Liver (tissue), 3 donors: ENCODE data around the gene DCAF15.

Experiments
- EGR1 ChIP-seq, 2 donors: IDR thresholded peaks; 2 replicates each; pipeline ENCODE4 v1.6.1; 2016 to 2018; ENCODE audit warnings: antibody characterized with exemption in 2 of 2, low read depth in 2 of 2
- HNF4A ChIP-seq, 2 donors: conservative IDR thresholded peaks; 2 replicates each; pipeline ENCODE4 v1.6.1; 2016; ENCODE audit warnings: antibody characterized with exemption in 2 of 2, mild to moderate bottlenecking in 2 of 2
- JUND ChIP-seq, 2 donors: IDR thresholded peaks; 2 replicates each; pipeline ENCODE4 v1.6.1; 2016; ENCODE audit warnings: antibody characterized with exemption in 2 of 2
- RAD21 ChIP-seq, 2 donors: IDR thresholded peaks; 2 replicates each; pipeline ENCODE4 v1.6.1; 2016; ENCODE audit warnings: antibody characterized with exemption in 2 of 2, mild to moderate bottlenecking in 2 of 2
- TF ChIP-seq, protein P1 (sequence below): fragments of 150-350 bp; IDR thresholded peaks from 2 replicates; pipeline ENCODE4 v1.5.1; 2017; ENCODE audit warnings: improper control_type of control experiment, low read depth, low read length; ENCODE audit not compliant: missing input control
- TF ChIP-seq, protein P2 (sequence below): IDR thresholded peaks from 2 replicates; pipeline ENCODE4 v1.6.1; 2016; ENCODE audit warnings: antibody characterized with exemption, mild to moderate bottlenecking
- donor health status: healthy.
- donor health status: healthy.

DNA sequence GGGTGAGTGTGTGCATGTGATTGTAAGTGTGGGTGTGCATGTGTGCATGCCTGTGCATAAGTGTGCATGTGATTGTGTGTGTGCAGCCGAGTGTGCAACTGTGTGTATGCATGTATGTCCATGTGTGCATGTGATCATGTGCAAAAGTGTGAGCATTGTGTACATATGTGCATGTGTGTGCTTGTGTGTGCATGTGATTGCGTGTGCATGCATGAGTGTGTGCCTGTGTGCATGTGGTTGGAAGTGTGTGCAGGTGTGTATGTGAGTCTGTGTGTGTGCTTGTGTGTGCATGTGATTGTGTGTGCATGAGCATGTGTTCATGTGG, 17.6 kb upstream of the DCAF15 start:
- TF ChIP-seq, protein P1, sequence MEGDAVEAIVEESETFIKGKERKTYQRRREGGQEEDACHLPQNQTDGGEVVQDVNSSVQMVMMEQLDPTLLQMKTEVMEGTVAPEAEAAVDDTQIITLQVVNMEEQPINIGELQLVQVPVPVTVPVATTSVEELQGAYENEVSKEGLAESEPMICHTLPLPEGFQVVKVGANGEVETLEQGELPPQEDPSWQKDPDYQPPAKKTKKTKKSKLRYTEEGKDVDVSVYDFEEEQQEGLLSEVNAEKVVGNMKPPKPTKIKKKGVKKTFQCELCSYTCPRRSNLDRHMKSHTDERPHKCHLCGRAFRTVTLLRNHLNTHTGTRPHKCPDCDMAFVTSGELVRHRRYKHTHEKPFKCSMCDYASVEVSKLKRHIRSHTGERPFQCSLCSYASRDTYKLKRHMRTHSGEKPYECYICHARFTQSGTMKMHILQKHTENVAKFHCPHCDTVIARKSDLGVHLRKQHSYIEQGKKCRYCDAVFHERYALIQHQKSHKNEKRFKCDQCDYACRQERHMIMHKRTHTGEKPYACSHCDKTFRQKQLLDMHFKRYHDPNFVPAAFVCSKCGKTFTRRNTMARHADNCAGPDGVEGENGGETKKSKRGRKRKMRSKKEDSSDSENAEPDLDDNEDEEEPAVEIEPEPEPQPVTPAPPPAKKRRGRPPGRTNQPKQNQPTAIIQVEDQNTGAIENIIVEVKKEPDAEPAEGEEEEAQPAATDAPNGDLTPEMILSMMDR, result no peak
- TF ChIP-seq, protein P2, sequence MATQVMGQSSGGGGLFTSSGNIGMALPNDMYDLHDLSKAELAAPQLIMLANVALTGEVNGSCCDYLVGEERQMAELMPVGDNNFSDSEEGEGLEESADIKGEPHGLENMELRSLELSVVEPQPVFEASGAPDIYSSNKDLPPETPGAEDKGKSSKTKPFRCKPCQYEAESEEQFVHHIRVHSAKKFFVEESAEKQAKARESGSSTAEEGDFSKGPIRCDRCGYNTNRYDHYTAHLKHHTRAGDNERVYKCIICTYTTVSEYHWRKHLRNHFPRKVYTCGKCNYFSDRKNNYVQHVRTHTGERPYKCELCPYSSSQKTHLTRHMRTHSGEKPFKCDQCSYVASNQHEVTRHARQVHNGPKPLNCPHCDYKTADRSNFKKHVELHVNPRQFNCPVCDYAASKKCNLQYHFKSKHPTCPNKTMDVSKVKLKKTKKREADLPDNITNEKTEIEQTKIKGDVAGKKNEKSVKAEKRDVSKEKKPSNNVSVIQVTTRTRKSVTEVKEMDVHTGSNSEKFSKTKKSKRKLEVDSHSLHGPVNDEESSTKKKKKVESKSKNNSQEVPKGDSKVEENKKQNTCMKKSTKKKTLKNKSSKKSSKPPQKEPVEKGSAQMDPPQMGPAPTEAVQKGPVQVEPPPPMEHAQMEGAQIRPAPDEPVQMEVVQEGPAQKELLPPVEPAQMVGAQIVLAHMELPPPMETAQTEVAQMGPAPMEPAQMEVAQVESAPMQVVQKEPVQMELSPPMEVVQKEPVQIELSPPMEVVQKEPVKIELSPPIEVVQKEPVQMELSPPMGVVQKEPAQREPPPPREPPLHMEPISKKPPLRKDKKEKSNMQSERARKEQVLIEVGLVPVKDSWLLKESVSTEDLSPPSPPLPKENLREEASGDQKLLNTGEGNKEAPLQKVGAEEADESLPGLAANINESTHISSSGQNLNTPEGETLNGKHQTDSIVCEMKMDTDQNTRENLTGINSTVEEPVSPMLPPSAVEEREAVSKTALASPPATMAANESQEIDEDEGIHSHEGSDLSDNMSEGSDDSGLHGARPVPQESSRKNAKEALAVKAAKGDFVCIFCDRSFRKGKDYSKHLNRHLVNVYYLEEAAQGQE, result no peak
- TF ChIP-seq JUND (IDR thresholded peaks at IDR 0.05) (no peak), EGR1 (IDR thresholded peaks at IDR 0.05; ENCODE audit: low read depth in 2 of 2) (no peak), RAD21 (IDR thresholded peaks at IDR 0.05) (no peak), HNF4A (conservative IDR thresholded peaks at IDR 0.05) (no peak)
